ENCODE results near the gene MZF1.

Gene MZF1

DNA sequence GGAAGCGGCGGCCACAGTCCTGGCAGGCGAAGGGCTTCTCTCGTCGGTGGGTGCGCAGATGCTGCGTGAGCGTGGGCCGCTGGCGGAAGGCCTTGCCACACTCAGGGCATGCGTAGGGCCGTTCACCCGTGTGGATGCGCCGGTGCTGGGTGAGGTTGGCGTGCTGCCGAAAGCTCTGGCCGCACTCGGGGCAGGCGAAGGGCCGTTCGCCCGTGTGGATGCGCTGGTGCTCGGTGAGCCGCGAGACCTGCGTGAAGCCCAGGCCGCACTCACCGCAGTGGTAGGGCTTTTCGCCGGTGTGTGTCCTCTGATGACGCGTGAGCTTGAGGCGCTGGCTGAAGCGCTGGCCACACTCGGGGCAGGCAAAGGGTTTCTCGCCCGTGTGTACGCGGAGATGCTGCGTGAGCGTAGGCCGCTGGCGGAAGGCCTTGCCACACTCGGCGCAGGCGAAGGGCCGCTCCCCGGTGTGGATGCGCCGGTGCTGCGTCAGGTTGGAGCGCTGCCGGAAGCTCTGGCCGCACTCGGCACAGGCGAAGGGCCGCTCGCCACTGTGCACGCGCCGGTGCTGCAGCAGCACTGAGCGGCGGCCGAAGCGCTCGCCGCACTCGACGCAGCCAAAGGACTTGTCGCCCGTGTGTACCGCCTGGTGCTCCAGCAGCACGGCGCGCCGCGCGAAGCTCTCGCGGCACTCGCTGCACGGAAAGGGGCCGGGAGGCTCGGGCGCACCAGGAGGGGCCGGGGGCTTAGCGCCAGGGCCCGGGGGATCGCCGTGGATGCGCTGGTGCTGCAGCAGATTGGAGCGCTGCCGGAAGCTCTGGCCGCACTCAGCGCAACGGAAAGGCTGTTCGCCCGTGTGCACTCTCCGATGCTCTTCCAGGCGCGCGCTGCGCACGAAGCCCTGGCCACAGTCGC is 10.8 kb downstream of the MZF1 start:
- H3K4me1 ChIP-seq (ENCODE audit: insufficient read depth, low read length): peaks cover 4% of the 10 kb centered on the region; the same call in 1 of the 2 replicates
- no peaks in the 10 kb centered on the region for H3K36me3 ChIP-seq (ENCODE audit: insufficient read depth, low read length)
- no peaks in the 10 kb centered on the region for H3K9me3 ChIP-seq (ENCODE audit: control insufficient read depth, insufficient read depth, low read length)
- no peak overlapping the region for H3K9ac ChIP-seq (ENCODE audit: low read depth, low read length)

DNA sequence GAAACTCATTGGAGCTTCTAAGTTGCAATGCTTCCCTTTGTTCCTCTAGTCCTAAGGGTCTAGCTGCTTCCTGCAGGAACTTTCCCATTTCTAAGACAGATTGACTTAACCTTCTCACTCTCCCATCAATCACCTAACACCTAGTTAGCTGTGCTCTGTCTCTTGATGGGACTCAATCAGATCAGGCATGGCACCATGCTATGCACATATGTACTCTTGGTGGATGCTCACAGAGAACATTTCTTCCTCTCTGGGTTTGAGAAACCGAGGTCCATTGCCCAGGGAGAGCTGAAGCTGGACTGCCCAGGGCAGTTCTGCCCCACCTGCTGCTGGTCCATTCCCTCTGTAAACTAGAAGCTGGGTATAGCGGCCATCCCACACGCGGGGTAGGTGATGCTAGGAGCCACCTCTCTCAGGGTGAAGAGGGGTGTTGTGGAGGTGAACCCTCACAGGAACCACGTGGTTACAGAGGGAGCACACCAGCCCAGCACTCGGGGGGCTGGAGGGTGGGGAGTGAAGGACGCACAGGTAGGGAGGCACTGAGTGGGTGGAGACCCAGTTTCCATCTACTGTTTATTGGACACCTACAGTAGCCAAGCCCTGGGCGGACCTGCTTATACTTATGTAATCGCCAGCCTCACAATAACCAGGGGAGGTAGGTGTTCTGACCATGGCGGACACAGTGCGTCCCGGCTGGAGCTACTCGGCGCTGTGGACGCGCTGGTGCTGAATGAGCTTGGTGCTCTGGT is 11.6 kb downstream of the MZF1 start:
- Histone ChIP-seq H3K4me1 (ENCODE audit: insufficient read depth, low read length) (peaks cover 4% of the 10 kb centered on the region; the same call in 1 of the 2 replicates), H3K36me3 (ENCODE audit: insufficient read depth, low read length) (no peaks in the 10 kb centered on the region; the same call in 1 of the 2 replicates), H3K9me3 (ENCODE audit: control insufficient read depth, insufficient read depth, low read length) (no peaks in the 10 kb centered on the region), H3K9ac (ENCODE audit: low read depth, low read length) (no peak overlapping the region)

DNA sequence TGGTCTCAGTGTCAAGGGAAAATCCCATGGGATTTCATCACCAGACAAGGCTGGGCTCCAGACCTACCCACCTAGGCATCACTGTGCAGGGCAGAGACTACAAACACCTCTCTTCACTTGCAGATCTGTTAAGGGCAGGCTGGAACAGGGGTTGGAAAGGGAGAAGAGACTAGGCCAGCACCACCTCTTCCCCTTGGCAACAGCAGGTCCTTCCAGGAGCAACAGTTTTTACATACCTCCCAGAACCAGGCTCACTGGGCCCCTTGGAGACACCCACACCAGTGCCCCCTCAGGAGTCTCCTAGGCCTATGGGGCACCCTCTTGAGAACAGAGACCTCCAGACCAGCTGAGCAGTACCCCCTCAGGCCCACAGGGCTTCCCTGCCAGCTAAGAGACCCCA is 12.2 kb downstream of the MZF1 start:
- no peak overlapping the region for H3K9ac ChIP-seq (ENCODE audit: low read depth, low read length)
- no peaks in the 10 kb centered on the region for H3K9me3 ChIP-seq (ENCODE audit: control insufficient read depth, insufficient read depth, low read length)
- H3K36me3 ChIP-seq (ENCODE audit: insufficient read depth, low read length): peaks cover 2% of the 10 kb centered on the region; the same call in 1 of the 2 replicates
- H3K4me1 ChIP-seq (ENCODE audit: insufficient read depth, low read length): peaks cover 4% of the 10 kb centered on the region; the same call in 1 of the 2 replicates

DNA sequence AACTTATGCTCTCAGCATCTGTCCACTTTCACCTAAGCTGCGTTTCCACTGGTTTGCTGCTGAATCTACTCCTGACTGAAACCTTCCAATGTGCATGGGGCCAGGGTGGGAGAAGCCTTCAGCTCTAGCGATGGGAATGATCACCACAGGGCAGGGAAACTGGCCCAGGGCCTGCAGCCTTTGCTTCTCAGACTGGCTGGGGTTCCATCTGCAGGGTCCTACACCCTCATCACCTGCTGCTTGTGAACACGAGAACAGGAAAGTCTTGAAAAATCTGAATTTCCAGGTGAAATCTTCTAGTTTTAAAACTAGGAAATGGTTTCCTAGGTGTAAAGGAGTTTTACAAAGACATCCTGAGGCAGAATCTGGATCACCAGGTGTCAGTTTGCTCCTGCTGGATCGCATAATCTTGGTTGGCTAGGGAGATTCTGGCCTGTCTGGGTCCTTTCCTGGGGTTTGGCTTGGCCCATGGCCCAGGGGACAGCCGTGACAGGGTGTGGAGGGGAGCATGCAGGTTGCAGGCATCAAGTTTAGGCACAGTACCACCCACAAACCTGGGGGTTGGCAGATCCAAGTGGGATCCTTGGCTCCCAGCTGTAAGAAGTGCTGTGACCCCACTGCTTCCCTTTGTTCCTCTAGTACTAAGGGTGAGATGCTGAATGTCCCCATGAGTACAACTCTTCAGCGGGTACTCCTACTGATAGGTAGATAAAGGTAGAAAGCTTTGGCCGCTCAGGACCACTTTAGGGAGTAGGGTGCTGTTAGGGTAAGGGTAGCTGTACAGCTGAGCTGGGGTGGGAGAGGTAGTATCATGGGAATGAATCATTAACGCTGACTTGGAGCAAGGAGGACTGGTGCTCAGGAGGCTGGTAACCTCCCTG is 12.9 kb downstream of the MZF1 start:
- Histone ChIP-seq H3K36me3 (ENCODE audit: insufficient read depth, low read length) (peaks cover 2% of the 10 kb centered on the region; the same call in 1 of the 2 replicates), H3K9me3 (ENCODE audit: control insufficient read depth, insufficient read depth, low read length) (no peaks in the 10 kb centered on the region), H3K9ac (ENCODE audit: low read depth, low read length) (peak overlapping the region; percentile 75), H3K4me1 (ENCODE audit: insufficient read depth, low read length) (peaks cover 4% of the 10 kb centered on the region; the same call in 1 of the 2 replicates)

DNA sequence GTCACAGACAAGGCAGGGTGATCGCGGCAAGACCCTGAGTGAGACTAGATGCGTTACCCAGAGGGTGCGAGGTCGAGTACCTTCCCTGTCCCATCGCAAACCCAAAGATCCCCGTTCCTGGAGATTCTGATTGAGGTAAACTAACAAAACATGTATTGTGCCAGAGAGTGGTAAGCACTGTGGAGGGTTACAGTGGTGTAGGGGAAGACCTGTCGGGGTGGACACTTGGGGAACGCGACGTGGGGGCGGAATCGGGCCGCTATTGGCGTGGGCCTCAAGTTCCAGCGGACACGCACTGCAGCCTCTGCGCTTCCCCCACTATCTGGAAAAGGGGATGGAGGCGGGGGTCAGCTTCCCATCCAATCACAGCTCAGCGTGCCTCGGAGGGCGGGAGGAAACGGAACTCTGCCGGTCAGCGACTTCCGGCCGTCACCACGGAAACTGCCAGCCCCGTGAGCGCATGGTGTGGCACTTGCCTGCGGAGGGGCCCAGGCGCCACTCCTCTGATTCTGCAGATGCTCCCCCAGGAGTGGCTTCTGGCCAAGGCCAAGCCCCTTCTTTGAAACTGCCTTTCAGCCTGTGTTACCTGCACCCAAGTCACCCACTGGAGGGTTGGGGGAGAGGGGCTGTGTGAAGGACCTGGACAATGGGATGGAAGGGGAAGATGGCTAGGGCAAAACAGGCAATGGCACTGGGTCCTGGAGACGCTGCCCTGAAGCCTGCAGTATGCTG is 13.7 kb downstream of the MZF1 start:
- Histone ChIP-seq H3K4me1 (ENCODE audit: insufficient read depth, low read length) (peaks cover 4% of the 10 kb centered on the region; the same call in 1 of the 2 replicates), H3K9ac (ENCODE audit: low read depth, low read length) (peak overlapping the region; percentile 75), H3K9me3 (ENCODE audit: control insufficient read depth, insufficient read depth, low read length) (no peaks in the 10 kb centered on the region), H3K36me3 (ENCODE audit: insufficient read depth, low read length) (peaks cover 2% of the 10 kb centered on the region; the same call in 1 of the 2 replicates)

DNA sequence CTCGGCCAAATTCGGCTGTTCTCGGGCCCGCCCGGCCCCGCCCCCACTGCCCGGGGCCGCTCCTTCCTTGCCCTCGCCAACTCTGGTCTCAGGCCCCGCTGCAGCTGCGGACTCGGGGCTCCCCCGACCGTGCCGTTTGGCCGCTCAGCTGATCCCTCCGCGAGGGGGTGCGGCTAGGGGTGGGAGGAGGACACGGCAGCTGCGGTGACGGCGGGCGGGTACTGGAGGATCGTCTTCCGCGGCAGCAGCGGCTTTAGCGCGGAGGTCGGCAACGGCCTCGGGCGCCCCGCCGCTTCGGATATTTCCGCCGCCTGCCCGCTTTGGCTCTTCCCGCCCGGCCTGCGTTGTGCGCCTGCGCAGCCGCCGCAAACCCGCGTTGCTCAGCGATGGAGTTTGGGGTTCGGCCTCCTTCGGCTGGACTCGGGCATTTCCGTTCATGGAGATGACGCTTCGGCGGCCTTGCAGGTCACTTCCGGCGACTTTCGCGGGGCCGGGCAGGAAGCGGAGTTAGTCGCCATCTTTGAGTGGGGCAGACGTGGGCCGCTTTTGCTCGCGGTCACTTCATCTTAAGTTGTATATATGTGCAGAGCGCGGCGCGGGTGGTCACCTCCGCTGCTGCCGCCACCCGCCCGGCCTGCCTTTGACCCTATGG is 14.4 kb downstream of the MZF1 start:
- Histone ChIP-seq H3K36me3 (ENCODE audit: insufficient read depth, low read length) (peaks cover 2% of the 10 kb centered on the region; the same call in 1 of the 2 replicates), H3K4me1 (ENCODE audit: insufficient read depth, low read length) (peaks cover 4% of the 10 kb centered on the region; the same call in 1 of the 2 replicates), H3K9me3 (ENCODE audit: control insufficient read depth, insufficient read depth, low read length) (no peaks in the 10 kb centered on the region), H3K9ac (ENCODE audit: low read depth, low read length) (peak overlapping the region; percentile 75)

DNA sequence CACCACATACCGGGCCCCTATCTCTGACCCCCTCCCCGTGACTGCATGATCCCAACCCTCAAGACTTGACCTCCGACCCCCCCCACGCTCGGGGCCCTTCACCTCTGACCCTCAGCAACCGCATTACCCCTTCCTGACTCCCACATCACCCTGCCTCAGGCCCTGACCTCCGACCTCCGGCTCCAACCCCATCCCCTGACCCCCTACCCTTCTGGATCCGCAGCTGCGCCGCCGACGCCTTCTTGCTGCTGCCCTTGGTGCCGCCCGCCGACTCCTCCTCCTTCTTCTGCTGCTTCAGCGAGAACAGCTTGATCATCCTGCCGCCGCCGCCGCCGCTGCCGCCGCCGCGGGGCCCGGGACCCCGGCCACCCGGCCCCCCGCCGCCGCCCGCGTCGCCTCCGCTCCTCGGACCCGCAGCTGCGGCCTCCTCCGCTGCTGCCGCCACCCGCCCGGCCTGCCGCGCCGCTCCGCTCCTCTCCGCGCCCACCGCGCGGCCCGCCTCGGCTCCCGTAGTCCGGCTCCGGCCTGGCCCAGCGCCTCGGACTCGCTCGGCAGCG is 15.0 kb downstream of the MZF1 start, which contains the start of gene UBE2M:
UBE2M (minus strand) TSS at position 546 of the 557 bp plus-strand sequence; CDS start at position 316, 230 bp downstream.
- H3K4me1 ChIP-seq (ENCODE audit: insufficient read depth, low read length): peaks cover 4% of the 10 kb centered on the region; the same call in 1 of the 2 replicates
- H3K9me3 ChIP-seq (ENCODE audit: control insufficient read depth, insufficient read depth, low read length): no peaks in the 10 kb centered on the region
- peak within 1 kb of the TSS; percentile 91 for H3K9ac ChIP-seq (ENCODE audit: low read depth, low read length)
- peaks cover 2% of the 10 kb centered on the region; the same call in 1 of the 2 replicates for H3K36me3 ChIP-seq (ENCODE audit: insufficient read depth, low read length)

DNA sequence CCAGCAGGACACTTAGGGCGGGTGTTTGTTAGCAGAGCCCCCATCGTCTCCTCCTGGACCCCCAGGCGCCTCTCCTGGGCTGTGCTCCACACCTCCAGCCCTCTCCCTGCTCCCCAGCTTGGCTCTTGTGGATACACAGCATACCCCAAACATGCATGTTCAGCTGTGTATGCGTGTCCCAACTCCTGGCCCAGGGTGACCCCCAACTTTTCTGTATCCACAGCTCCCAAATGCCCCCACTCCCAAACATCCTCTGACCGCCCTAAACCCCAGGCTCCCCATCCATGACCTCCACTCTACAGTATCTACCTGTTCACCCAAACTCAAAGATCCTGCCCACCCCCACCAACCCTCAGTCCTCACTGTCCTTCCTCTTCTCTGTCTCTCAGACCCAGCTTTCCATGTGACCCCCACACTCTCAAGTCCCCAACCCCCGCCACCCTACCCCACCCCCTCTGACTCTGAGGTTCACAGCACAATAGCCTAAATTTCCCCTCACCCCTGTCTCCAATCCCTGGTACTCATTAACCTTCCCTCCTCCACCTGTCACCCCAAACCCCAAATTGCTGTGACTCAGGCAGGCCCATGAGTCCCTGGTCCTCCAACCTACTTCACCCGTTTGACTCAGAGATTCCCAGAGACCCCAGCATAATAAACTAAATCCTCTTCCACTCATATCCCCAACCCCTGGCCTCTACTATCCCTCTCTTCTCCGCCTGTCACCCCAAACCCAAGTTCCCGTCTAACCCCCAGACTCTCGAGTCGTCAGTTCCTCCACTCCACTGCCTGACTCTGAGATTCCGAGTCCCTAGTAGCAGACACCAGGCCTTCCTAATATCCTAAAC is 15.7 kb downstream of the MZF1 start:
- Histone ChIP-seq H3K9me3 (ENCODE audit: control insufficient read depth, insufficient read depth, low read length) (no peaks in the 10 kb centered on the region), H3K36me3 (ENCODE audit: insufficient read depth, low read length) (peaks cover 2% of the 10 kb centered on the region; the same call in 1 of the 2 replicates), H3K9ac (ENCODE audit: low read depth, low read length) (peak overlapping the region; percentile 91), H3K4me1 (ENCODE audit: insufficient read depth, low read length) (peaks cover 4% of the 10 kb centered on the region; the same call in 1 of the 2 replicates)

DNA sequence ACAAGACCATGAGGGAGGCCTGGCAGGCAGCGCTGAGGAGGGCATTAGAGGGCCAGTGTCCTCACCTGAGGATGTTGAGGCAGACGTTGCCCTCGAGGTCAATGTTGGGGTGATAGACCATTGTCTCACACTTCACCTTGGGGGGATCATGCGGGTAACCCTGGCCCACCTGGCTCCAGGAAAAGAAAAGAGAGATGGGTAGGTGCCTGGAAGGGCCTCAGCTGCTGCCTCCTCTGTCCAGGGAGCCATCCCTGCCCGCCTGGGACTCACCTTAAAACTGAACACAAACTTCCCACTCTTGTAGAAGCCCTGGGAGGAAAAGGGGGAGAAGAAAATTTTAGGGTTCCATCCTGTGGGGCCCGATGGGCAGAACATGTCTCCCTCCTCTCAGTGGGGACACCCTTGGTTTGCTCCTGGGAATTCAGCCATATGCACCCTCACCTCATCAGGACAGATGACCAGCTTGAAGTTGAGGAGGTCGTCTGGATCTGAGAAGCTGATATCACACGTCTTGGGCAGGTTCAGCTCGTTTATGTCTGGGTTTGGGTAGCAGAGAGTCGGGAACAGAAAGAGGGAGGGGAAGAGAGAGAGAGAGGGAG is 16.4 kb downstream of the MZF1 start:
- Histone ChIP-seq H3K36me3 (ENCODE audit: insufficient read depth, low read length) (peaks cover 5% of the 10 kb centered on the region; the same call in 1 of the 2 replicates), H3K9me3 (ENCODE audit: control insufficient read depth, insufficient read depth, low read length) (no peaks in the 10 kb centered on the region), H3K4me1 (ENCODE audit: insufficient read depth, low read length) (peaks cover 4% of the 10 kb centered on the region; the same call in 1 of the 2 replicates), H3K9ac (ENCODE audit: low read depth, low read length) (peak overlapping the region; percentile 91; the same call in 1 of the 2 replicates)

DNA sequence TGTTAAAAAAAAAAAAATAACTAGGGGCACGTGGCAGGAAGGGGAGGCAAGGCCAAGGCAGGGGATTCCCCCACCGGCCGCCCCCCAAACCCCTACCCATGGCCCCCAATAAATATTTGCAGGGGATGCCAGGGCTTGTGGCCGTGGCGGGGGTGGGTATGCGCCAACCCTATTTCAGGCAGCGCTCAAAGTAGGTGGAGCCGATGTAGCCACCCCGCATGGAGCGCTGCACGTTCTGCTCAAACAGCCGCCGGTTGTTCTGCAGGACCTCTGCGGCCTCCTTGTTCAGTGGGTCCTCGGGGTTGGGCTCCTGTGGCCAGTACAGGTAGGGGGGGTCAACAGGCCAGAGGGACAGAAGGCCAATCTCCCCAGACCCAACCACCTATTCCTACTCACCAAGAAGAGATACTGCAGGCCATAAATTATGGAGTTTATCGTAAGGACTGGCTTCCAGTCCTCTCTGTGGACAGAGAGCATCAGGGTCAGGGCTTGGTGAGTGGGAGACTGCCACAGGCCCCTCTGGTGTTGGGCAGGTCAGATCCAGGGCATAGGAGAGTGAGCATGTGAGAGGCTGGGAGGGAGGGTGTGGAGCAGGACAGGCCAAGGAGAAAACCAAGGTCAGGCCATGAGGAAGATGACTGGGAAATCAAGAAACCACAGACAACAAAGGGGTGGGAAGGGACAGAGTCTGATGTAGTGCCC is 17.1 kb downstream of the MZF1 start:
- Histone ChIP-seq H3K9ac (ENCODE audit: low read depth, low read length) (no peak overlapping the region), H3K4me1 (ENCODE audit: insufficient read depth, low read length) (peaks cover 4% of the 10 kb centered on the region; the same call in 1 of the 2 replicates)

DNA sequence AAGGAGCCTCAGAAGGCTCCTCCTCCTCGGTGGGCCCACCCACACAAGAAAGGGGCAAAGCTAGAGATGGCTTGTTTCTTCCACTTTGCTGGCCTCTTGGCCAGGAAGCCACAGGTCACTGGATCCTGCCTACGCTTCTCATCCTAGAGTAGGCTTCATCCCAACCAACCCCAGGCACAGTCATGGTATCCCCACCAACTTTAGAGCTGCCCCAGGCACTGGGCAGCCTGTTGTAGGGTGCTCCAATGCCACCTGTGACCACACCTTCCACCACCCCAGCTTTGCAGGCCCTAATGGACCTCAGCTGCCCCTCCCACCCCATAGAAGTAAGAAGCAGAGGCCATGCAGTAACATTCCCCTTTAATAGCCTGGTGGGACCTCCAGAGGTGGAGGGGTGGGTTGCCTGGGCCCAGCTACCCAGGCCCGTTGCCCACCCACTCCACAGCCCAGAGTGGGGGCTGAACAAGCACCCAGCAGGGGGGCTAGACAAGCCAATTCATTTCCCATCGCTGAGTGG is 17.7 kb downstream of the MZF1 start:
- peak overlapping the region; percentile 94 for H3K9ac ChIP-seq (ENCODE audit: low read depth, low read length)
- peaks cover 12% of the 10 kb centered on the region for H3K36me3 ChIP-seq (ENCODE audit: insufficient read depth, low read length)
- H3K4me1 ChIP-seq (ENCODE audit: insufficient read depth, low read length): peaks cover 4% of the 10 kb centered on the region; the same call in 1 of the 2 replicates
- H3K9me3 ChIP-seq (ENCODE audit: control insufficient read depth, insufficient read depth, low read length): no peaks in the 10 kb centered on the region

More for the DNA sequence above, 17.1 kb downstream of the MZF1 start:
- Histone ChIP-seq H3K9me3 (ENCODE audit: control insufficient read depth, insufficient read depth, low read length) (no peaks in the 10 kb centered on the region), H3K36me3 (ENCODE audit: insufficient read depth, low read length) (peaks cover 9% of the 10 kb centered on the region; the same call in 1 of the 2 replicates)

Data from ES-I3 (cell line).